HepG2 (cell line): ENCODE measurements around the gene GPR158. TPM values are rescaled to one million over a fixed set of nuclear protein-coding genes. Genes with fewer than 3 reads are reported as not detected.

Source experiments
- ATAC-seq: fragments of 200-7000 bp; cut with Tn5 transposase; 3 replicates; pipeline ENCODE4 v1.9.1; 2020; ENCODE audit warnings: mild to moderate bottlenecking, moderate library complexity
- BruUV-seq: library from RNA; stranded (reverse); fragments of 400-500 nt; replicated peaks from 2 replicates; lab custom pipeline; 2021; lab: Mats Ljungman, UMichigan
- CTCF ChIA-PET: fragments of 300-600 bp; formaldehyde crosslinking; extraction: SDS; loops from one replicate; lab custom pipeline; 2021; ENCODE audit warnings: low total read pairs, inconsistent platforms, low intra/inter-chr PET ratio; lab: Yijun Ruan, JAX
- POLR2A ChIA-PET: fragments of 350-600 bp; sonication (Branson Sonifier 250); formaldehyde crosslinking; loops from one replicate; lab custom pipeline; 2020; ENCODE audit warnings: antibody characterized with exemption, inconsistent platforms; lab: Yijun Ruan, JAX
- DNase-seq: peaks from one replicate; pipeline ENCODE4 v3.0.0-alpha.2; 2015; ENCODE audit warnings: low spot score
- FAIRE-seq: peaks from 3 replicates; lab custom pipeline; 2011; peaks lifted over from hg19 to GRCh38; lab: Jason Lieb, UNC
- H2AFZ ChIP-seq: one replicate; pipeline ENCODE4 v1.6.1; 2011; ENCODE audit warnings: low read length, inconsistent platforms
- H3K27ac ChIP-seq: fragments of 300-600 bp; 3 replicates; pipeline ENCODE4 v1.8.0; 2011; ENCODE audit warnings: mixed run types, mild to moderate bottlenecking, mixed read lengths, low read length, inconsistent platforms; ENCODE audit not compliant: insufficient read depth; ENCODE audit errors: extremely low read length
- H3K27me3 ChIP-seq, 2 experiments: fragments of 200-600 bp in 1 of 2; 2 replicates in 1 of 2; 3 replicates in 1 of 2; pipeline versions ENCODE4 v1.6.0 to v1.8.0; 2011; ENCODE audit warnings: low read length in 2 of 2, mild to moderate bottlenecking in 2 of 2, moderate library complexity in 2 of 2, inconsistent platforms in 1 of 2; ENCODE audit not compliant: insufficient read depth in 2 of 2, control insufficient read depth in 1 of 2
- H3K36me3 ChIP-seq, 2 experiments: fragments of 200-600 bp in 1 of 2; replicated peaks in 1 of 2; 2 replicates in 1 of 2; 3 replicates in 1 of 2; pipeline versions ENCODE4 v1.5.1 to v1.8.0; 2011; ENCODE audit warnings: low read length in 2 of 2, inconsistent platforms in 1 of 2; ENCODE audit not compliant: insufficient read depth in 2 of 2, control insufficient read depth in 1 of 2
- H3K4me1 ChIP-seq: 2 replicates; pipeline ENCODE4 v1.5.1; 2012; ENCODE audit warnings: low read length, inconsistent platforms; ENCODE audit not compliant: insufficient read depth
- H3K4me2 ChIP-seq: 2 replicates; pipeline ENCODE4 v1.6.0; 2011; ENCODE audit warnings: low read depth, low read length, inconsistent platforms
- H3K4me3 ChIP-seq, 3 experiments: fragments of 200-600 bp in 1 of 3; sonication (generic), shearing (Covaris generic) in 1 of 3; replicated peaks in 1 of 3; 2 replicates each; pipeline ENCODE4 v1.5.1; 2011 to 2016; ENCODE audit warnings: low read length in 3 of 3, inconsistent platforms in 2 of 3, low read depth in 2 of 3, mild to moderate bottlenecking in 2 of 3, control low read depth in 1 of 3, mixed read lengths in 1 of 3; ENCODE audit not compliant: insufficient read depth in 1 of 3
- H3K79me2 ChIP-seq: one replicate; pipeline ENCODE4 v1.6.1; 2011; ENCODE audit warnings: low read length, inconsistent platforms; ENCODE audit not compliant: insufficient read depth
- H3K9ac ChIP-seq: 2 replicates; pipeline ENCODE4 v1.6.0; 2011; ENCODE audit warnings: mild to moderate bottlenecking, low read depth, low read length, inconsistent platforms; ENCODE audit not compliant: insufficient read depth
- H3K9me3 ChIP-seq: 2 replicates; pipeline ENCODE4 v1.5.1; 2012; ENCODE audit warnings: mild to moderate bottlenecking, low read length
- H4K20me1 ChIP-seq: 2 replicates; pipeline ENCODE4 v1.6.0; 2011; ENCODE audit warnings: inconsistent platforms, mild to moderate bottlenecking, low read length, moderate library complexity; ENCODE audit not compliant: insufficient read depth
- ASH2L ChIP-seq: fragments of 300-600, 200-600 bp; sonication (generic); IDR thresholded peaks from 2 replicates; pipeline ENCODE4 v1.7.0; 2017; ENCODE audit warnings: low read depth, mild to moderate bottlenecking, moderate library complexity, mixed read lengths, low read length; ENCODE audit not compliant: insufficient read length
- HNRNPH1 ChIP-seq: fragments of 200-400 bp; formaldehyde crosslinking; optimal IDR thresholded peaks from 2 replicates; pipeline ENCODE3; 2017; ENCODE audit warnings: mild to moderate bottlenecking, low read depth, low read length
- LCORL ChIP-seq, 2 experiments: fragments of 450-650 bp in 1 of 2; sonication (generic) in 1 of 2; formaldehyde crosslinking in 1 of 2; IDR thresholded peaks; 2 replicates each; pipeline versions ENCODE4 v1.5.0 to v1.6.1; 2017 to 2020; ENCODE audit warnings: antibody characterized with exemption in 1 of 2, missing genetic modification reagents in 1 of 2
- NCOA1 ChIP-seq: sonication (generic); formaldehyde crosslinking; IDR thresholded peaks from 2 replicates; pipeline ENCODE4 v1.9.0; 2021; ENCODE audit warnings: missing genetic modification reagents
- SCMH1 ChIP-seq: sonication (generic); formaldehyde crosslinking; IDR thresholded peaks from 2 replicates; pipeline ENCODE4 v1.9.0; 2021; ENCODE audit warnings: missing genetic modification reagents, mild to moderate bottlenecking, borderline replicate concordance
- THYN1 ChIP-seq: sonication (generic); formaldehyde crosslinking; IDR thresholded peaks from 2 replicates; pipeline ENCODE4 v1.8.1; 2023; ENCODE audit warnings: low read depth, mild to moderate bottlenecking, moderate library complexity, missing genetic modification reagents, borderline replicate concordance
- TRIM22 ChIP-seq: fragments of 450-650 bp; IDR thresholded peaks from 2 replicates; pipeline ENCODE4 v1.6.1; 2017
- TRIM24 ChIP-seq: sonication (generic); formaldehyde crosslinking; IDR thresholded peaks from 2 replicates; pipeline ENCODE4 v1.8.0; 2022; ENCODE audit warnings: mild to moderate bottlenecking, missing genetic modification reagents
- ZMYM2 ChIP-seq: sonication (generic); formaldehyde crosslinking; IDR thresholded peaks from 2 replicates; pipeline ENCODE4 v1.8.0; 2022; ENCODE audit warnings: mild to moderate bottlenecking, missing genetic modification reagents
- WGBS: methylation state at CpG from one replicate; pipeline ENCODE4 v1.1.6; 2017; ENCODE audit warnings: low lambda C conversion rate; 5-methylcytosine and 5-hydroxymethylcytosine counted together
- in situ Hi-C: cut with HindIII; loops from 2 replicates; pipeline ENCODE4 v1.10.0; 2017; ENCODE audit warnings: low pct_unique_long_range_greater_than_20kb; ENCODE audit not compliant: extremely low pct_ligation_motif_present
- intact Hi-C: fragments of 100-400 bp; cut with micrococcal nuclease; formaldehyde crosslinking; loops from one replicate; pipeline ENCODE4 v1.10.0; 2022; ENCODE audit not compliant: unreplicated experiment
- polyA plus RNA-seq, 8 experiments: library from polyadenylated mRNA; depleted of rRNA in 3 of 8; stranded (reverse) in 7 of 8; unstranded in 1 of 8; fragments of >200 nt; fragmentation: Illumina TruSeq in 4 of 8; extraction: Trizol in 4 of 8; gene quantifications; 2 replicates each; pipeline versions ENCODE4 v1.2.1 to v1.2.3, GENCODE V29; 2011 to 2016; ENCODE audit warnings: low read depth in 4 of 8, missing spikeins in 1 of 8, mixed read lengths in 1 of 8; ENCODE audit not compliant: insufficient read depth in 1 of 8
- total RNA-seq, 5 experiments: library from RNA; depleted of rRNA; stranded (reverse); fragments of >200 nt; fragmentation: Illumina TruSeq; extraction: Trizol; gene quantifications; 2 replicates each; pipeline ENCODE4 v1.2.3, GENCODE V29; 2016; ENCODE audit warnings: low read depth in 1 of 5
- TF ChIP-seq, protein P1 (sequence below): sonication (generic); formaldehyde crosslinking; IDR thresholded peaks from 2 replicates; pipeline ENCODE4 v1.5.0; 2020; ENCODE audit warnings: mild to moderate bottlenecking, missing genetic modification reagents, borderline replicate concordance

Gene GPR158
- total and polyA plus RNA-seq, 2 of the 13 experiments (the other 11 are each of a cell fraction or from before 2014, with no cell fraction given): not detected

GRCh38 chr10:25604591-25604990 lies 429.8 kb downstream of the GPR158 start:
- Histone ChIP-seq H3K9ac (no peak overlapping the region), H3K27ac (no peak overlapping the region), H3K36me3 (no peaks in the 10 kb centered on the region), H3K27me3 (no peaks in the 10 kb centered on the region), H3K79me2 (no peaks in the 10 kb centered on the region), H3K9me3 (no peaks in the 10 kb centered on the region), H3K4me3 (no peak overlapping the region), H3K4me2 (no peak overlapping the region), H3K4me1 (no peaks in the 10 kb centered on the region), H2AFZ (no peak overlapping the region), H4K20me1 (no peaks in the 10 kb centered on the region)
- in situ Hi-C loops: no loop called here
- ATAC-seq (no peak), DNase-seq (no peak), FAIRE-seq (no peak)
- WGBS: 3% methylated on average over 4 of the region's 4 CpGs
- BruUV-seq: no TSS peak
- ChIA-PET POLR2A (no interaction called here), CTCF (no interaction called here)
- intact Hi-C loops: no loop called here
- no peak for TF ChIP-seq TRIM24 (CRISPR knock-in tag)
- no peak for TF ChIP-seq ASH2L
- TF ChIP-seq ZMYM2 (CRISPR knock-in tag): no peak
- no peak for TF ChIP-seq HNRNPH1
- TF ChIP-seq SCMH1 (CRISPR knock-in tag): no peak
- no peak for TF ChIP-seq LCORL (IDR thresholded peaks at IDR 0.05)
- TF ChIP-seq LCORL (CRISPR knock-in tag; IDR thresholded peaks at IDR 0.05): no peak
- TF ChIP-seq NCOA1 (CRISPR knock-in tag): no peak
- TF ChIP-seq TRIM22: no peak
- TF ChIP-seq, protein P1, sequence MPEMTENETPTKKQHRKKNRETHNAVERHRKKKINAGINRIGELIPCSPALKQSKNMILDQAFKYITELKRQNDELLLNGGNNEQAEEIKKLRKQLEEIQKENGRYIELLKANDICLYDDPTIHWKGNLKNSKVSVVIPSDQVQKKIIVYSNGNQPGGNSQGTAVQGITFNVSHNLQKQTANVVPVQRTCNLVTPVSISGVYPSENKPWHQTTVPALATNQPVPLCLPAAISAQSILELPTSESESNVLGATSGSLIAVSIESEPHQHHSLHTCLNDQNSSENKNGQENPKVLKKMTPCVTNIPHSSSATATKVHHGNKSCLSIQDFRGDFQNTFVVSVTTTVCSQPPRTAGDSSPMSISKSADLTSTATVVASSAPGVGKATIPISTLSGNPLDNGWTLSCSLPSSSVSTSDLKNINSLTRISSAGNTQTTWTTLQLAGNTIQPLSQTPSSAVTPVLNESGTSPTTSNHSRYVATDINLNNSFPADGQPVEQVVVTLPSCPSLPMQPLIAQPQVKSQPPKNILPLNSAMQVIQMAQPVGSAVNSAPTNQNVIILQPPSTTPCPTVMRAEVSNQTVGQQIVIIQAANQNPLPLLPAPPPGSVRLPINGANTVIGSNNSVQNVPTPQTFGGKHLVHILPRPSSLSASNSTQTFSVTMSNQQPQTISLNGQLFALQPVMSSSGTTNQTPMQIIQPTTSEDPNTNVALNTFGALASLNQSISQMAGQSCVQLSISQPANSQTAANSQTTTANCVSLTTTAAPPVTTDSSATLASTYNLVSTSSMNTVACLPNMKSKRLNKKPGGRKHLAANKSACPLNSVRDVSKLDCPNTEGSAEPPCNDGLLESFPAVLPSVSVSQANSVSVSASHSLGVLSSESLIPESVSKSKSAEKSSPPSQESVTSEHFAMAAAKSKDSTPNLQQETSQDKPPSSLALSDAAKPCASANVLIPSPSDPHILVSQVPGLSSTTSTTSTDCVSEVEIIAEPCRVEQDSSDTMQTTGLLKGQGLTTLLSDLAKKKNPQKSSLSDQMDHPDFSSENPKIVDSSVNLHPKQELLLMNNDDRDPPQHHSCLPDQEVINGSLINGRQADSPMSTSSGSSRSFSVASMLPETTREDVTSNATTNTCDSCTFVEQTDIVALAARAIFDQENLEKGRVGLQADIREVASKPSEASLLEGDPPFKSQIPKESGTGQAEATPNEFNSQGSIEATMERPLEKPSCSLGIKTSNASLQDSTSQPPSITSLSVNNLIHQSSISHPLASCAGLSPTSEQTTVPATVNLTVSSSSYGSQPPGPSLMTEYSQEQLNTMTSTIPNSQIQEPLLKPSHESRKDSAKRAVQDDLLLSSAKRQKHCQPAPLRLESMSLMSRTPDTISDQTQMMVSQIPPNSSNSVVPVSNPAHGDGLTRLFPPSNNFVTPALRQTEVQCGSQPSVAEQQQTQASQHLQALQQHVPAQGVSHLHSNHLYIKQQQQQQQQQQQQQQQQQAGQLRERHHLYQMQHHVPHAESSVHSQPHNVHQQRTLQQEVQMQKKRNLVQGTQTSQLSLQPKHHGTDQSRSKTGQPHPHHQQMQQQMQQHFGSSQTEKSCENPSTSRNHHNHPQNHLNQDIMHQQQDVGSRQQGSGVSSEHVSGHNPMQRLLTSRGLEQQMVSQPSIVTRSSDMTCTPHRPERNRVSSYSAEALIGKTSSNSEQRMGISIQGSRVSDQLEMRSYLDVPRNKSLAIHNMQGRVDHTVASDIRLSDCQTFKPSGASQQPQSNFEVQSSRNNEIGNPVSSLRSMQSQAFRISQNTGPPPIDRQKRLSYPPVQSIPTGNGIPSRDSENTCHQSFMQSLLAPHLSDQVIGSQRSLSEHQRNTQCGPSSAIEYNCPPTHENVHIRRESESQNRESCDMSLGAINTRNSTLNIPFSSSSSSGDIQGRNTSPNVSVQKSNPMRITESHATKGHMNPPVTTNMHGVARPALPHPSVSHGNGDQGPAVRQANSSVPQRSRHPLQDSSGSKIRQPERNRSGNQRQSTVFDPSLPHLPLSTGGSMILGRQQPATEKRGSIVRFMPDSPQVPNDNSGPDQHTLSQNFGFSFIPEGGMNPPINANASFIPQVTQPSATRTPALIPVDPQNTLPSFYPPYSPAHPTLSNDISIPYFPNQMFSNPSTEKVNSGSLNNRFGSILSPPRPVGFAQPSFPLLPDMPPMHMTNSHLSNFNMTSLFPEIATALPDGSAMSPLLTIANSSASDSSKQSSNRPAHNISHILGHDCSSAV: no peak
- TF ChIP-seq THYN1 (CRISPR knock-in tag): no peak
